CD4-positive, alpha-beta T cell treated with Interleukin-4 for 4 hours (primary cell): ENCODE data around the gene SHISA7.

Source experiments
- DNase-seq: peaks from one replicate; pipeline ENCODE4 v3.0.0-alpha.2; 2020

SHISA7 gene

DNA sequence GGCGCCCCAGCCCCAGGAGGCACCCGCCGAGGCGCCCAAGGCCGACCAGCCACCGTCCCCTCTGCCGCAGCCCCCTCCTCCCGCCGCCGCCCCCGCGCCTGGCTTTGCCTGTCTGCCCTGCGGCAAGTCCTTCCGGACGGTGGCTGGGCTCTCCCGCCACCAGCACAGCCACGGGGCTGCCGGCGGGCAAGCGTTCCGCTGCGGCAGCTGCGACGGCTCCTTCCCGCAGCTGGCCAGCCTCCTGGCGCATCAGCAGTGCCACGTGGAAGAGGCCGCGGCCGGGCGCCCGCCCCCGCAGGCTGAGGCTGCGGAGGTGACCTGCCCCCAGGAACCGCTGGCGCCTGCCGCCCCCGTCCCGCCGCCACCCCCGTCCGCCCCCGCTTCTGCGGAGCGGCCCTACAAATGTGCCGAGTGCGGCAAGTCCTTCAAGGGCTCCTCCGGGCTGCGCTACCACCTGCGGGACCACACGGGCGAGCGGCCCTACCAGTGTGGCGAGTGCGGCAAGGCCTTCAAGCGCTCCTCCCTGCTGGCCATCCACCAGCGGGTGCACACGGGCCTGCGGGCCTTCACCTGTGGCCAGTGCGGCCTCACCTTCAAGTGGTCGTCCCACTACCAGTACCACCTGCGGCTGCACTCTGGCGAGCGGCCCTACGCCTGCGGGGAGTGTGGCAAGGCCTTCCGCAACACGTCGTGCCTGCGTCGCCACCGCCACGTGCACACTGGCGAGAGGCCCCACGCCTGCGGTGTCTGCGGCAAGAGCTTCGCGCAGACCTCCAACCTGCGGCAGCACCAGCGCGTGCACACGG lies 39.3 kb upstream of the SHISA7 start:
- DNase-seq: no peak

DNA sequence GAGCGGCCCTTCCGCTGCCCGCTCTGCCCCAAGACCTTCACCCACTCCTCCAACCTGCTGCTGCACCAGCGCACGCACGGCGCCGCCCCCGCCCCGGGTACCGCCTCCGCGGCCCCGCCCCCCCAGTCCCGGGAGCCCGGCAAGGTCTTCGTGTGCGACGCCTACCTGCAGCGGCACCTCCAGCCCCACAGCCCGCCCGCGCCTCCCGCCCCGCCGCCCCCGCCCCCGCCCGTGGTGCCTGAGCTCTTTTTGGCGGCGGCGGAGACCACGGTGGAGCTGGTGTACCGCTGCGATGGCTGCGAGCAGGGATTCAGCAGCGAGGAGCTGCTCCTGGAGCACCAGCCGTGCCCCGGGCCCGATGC lies 38.7 kb upstream of the SHISA7 start:
- DNase-seq: no peak

DNA sequence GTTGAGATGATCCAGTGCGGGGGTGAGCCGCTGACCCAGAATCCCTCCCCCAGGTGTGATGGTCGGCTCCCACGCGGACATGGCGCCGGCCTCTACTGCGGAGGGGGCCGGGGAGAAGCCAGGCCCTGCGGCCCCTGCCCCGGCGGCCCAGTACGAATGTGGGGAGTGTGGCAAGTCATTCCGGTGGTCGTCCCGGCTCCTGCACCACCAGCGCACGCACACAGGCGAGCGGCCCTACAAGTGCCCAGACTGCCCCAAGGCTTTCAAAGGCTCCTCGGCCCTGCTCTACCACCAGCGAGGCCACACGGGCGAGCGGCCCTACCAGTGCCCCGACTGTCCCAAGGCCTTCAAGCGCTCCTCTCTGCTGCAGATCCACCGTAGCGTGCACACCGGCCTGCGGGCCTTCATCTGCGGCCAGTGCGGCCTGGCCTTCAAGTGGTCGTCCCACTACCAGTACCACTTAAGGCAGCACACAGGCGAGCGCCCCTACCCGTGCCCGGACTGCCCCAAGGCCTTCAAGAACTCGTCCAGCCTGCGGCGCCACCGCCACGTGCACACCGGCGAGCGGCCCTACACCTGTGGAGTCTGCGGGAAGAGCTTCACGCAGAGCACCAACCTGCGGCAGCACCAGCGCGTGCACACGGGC lies 38.2 kb upstream of the SHISA7 start:
- no peak for DNase-seq

DNA sequence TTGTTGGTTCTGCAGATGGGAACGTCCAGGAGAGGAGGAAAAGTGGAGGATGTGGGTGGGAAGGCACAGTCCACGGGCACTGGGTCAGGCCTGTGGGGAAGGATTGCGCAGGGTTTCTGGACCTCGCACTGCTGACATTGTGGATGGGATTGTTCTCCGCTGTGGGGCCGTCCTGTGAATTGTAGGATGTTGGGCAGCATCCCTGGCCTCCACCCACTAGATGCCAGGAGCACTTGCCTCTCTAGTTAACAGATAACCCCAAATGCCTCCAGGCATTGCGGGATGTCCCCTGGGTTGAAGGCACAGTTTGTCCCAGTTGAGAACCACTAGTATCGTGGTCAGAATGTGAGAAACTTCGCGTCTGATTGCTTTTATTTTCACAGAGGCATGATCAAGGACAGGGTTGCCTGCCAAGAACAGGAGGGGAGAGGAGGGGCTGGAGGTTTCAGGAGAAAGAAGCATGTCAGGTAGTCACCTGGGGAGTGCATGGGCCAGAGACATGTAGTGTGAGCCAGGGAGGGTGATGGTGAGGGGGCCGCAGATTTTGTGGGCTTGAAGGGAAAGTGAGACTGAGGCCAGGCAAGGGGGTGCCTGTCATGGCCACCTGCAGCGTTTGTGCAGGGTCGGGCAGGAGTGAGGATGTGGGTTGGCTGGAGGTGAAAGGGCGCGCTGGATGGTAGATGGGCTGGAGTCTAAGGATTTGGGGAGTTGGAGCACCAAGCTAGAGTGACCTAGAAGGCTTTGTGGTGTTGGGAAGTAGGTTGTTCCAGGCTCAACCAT lies 36.5 kb upstream of the SHISA7 start:
- no peak for DNase-seq

DNA sequence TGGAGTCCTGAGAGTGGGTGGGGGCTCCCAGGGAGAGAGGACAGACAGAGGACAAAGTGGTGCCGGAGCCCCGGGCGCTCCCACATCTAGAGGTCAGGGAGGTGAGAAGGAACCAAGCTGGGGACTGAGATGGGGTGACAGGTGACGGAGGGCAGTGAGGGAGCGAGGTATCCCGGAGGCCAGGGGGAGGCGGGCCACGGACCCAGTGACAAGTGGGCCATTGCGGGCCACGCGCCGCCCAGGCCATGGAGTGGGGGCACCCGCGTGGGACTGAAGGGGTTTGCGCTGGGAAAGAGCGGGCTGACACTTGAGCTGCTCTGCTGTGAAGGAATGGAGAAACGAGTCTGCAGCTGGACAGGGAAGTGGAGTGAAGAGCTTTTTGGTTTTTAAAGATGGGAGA lies 35.9 kb upstream of the SHISA7 start:
- no peak for DNase-seq

DNA sequence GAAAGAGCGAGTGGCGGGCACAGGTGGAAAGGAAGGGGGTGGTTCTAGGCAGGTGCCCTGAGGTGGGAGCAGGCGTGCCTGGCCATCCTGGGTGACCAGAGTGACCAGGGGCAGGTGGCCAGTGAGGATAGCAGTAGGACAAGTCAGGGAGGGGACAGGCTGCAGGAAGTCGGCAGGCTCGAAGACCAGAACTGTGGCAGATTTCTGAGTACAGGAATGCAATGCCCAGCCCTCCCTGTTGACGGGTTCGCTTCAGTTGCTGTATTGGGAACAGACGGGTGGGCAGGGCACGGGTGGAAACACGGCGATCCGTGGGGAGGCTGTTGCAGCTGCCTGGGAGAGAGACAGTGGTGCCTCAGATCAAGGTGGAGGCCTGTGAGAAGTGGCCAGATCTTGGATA lies 35.3 kb upstream of the SHISA7 start:
- no peak for DNase-seq

DNA sequence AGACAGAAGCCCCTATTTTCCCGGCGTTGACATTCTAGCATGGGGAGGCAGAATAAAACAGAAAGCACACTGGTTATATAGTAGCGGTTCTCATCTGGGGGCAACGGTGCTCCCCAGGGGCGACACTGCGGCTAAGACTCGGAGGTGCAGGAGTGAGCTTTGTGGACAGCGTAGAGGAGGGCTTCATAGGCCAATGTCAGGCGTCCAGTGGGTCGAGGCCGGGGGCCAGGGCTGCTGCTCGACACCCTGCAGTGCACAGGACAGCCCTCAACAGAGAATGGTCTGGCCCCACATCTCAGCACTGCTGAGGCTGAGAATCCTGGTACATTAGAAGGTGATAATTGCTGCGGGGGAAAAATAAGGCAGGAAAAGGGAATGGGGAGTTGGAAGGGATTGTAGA lies 34.8 kb upstream of the SHISA7 start:
- DNase-seq: no peak

DNA sequence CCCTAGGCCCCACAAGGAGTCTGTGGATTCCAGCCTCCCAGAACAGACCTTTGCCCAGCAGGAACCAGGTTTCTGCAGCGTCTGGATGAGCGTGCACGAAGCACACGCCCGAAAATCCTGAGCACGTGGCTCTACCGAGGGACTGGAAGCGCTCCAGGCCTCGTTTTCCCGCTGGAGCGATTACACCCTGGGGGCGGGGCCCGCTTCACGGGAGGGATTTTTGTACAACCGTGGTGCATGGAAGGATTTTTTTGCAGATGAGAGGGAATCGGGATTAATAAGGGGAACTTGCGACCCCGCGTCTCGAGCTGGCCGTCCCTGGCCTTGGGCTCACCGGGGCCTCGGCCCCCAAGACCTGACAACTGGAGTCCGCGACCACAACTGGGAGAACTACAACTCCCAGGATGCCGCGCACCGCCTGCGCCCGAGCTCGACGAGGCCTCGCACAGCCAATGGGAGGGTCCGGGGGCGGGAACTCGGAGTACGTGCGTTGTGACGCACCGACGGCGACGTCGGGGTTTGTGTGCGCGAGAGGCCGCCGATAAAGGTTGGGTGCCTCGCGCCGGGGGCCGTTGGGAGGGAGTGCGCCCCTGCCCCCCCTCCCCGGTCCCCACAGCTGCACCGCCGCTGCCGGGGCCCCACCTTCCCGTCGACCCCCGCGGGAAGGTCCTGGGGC lies 33.1 kb upstream of the SHISA7 start, which contains the start of gene ZNF628:
Gene ZNF628 (plus strand): TSS at position 518 of the 676 bp plus-strand sequence. CDS start 3,294 bp downstream, outside the sequence.
- peak; percentile 98 for DNase-seq

DNA sequence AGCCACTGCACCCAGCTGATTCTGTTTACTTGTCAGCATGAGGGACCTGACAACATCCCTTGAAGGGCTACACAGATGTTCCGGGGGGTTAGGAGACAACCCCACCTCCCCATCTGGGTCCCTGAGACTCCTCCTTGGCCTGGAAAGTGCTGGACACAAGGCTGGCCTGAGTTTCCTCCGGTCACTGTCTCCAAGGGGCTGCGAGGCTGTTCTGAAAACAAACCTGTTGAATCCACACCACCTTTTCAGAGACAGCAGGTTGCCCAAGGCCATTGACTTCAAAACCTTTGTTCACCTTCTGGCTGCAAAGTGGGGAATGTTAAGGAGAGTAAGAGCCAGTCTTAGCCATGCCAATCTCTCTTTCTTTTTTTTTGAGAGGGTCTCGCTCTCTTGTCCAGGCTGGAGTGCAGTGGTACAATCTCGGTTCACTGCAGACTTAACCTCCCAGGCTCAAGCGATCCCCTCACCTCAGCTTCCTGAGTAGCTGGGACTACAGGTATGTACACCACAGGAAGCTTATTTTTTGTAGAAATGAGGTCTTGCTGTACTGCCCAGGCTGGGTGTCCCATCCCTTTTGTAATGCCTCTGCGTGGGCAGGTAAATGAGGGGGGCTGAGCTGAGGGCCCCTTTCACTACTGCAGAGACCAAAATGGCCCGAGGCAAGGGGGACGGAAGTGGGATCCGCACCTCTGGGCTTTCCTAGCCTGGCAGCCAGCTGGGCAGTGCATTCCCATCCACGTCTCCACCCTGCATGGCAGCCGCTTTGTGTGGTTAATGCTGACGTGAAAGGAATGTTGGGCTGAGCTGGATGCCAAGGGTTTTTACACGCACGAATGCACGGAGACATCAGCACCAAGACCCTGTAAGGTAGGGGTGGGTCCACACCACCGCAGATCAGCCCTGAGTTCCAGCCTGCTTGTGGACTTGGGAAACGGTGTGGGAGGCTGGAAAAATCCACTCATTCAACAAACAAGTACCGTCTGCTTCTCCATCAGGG lies 31.5 kb upstream of the SHISA7 start:
- DNase-seq: no peak

DNA sequence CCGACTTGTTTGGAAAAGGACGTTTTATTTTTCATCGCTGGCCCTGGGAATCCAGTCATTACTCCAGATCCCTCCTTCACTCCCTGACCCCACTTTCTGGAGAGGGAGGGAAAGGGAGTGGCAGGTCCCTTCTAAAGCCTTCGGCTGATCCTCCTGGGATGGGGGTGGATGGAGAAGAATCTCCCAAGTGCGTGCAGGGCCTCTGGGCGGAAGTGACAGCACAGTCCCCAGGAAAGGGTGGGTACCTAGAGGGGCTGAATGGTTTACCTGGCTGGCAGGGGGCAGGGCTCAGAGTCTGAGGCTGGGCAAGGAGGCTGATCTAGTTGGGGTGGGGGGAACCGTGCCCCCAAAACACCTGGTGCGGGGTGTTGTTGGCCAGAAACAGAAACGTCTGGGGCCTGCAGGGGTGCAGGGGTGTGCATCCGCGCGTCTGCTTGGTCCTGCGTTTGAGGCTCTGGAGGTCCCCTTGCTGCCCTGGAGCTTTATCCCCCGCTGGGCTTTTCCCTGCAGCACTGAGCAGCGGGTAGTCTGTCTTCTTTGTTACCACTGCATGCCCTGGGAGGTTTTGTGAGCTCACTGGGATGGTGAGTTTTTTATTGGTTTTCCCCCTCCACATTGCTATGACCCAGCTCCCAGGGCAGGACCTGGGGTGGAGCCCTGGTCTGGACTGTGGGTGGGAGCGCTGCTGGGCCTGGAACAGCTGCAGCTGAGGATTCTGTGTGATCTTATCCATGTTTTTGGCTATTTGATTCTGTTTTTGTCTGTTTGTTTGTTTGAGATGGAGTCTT lies 30.3 kb upstream of the SHISA7 start:
- no peak for DNase-seq

DNA sequence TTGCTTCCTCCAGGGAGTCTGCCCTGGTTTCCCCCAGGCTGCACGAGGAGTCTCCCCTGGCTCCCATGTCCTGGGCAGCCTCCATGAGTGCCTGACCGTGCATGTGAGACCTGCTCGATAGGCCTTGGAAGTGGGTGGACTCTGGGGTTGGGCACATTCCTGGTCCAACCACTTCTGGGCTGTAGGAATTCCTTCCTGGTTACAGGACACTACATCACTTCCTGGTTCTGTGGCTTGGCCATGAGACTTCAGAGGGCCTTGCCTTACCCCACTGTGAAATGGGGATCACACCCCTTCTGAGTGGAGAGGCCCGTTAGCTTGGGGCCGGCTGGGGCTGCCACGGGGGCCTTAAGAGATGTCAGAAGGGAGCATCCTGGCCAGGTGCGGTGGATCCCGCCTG lies 29.4 kb upstream of the SHISA7 start:
- no peak for DNase-seq

DNA sequence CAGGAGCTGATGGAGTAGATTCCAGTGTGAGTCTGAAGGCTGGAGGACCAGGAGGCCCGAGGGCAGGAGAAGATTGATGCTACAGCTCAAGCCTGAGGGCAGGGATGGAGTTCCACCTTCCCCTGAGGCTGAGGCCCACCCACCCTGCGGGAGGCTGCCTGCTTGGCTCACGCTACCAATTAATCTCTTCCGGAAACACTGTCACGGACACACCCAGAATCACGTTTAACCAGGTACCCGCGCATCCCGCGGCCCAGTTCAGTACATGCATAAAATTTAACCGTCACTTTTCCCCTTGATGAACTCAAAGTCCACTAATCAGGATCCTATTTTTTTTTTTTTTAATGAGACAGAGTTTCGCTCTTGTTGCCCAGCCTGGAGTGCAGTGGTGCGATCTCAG lies 28.2 kb upstream of the SHISA7 start:
- no peak for DNase-seq

DNA sequence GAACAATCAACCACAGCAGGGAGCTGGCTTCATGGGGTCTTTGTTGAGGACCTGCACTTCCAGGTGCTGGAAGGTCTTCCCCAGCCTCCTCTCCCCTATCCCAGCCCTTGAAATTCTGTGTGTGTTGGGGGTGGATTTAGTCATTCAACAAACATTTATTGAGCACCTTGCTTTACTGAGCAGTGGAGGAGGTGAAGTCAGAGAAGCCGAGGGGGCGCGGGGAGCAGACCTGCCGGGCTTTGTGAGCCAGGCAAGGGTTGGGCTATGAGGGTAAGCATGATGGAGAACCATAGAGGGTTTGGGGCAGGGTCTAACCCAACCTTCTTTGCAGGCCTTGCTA lies 24.9 kb upstream of the SHISA7 start:
- DNase-seq: no peak

DNA sequence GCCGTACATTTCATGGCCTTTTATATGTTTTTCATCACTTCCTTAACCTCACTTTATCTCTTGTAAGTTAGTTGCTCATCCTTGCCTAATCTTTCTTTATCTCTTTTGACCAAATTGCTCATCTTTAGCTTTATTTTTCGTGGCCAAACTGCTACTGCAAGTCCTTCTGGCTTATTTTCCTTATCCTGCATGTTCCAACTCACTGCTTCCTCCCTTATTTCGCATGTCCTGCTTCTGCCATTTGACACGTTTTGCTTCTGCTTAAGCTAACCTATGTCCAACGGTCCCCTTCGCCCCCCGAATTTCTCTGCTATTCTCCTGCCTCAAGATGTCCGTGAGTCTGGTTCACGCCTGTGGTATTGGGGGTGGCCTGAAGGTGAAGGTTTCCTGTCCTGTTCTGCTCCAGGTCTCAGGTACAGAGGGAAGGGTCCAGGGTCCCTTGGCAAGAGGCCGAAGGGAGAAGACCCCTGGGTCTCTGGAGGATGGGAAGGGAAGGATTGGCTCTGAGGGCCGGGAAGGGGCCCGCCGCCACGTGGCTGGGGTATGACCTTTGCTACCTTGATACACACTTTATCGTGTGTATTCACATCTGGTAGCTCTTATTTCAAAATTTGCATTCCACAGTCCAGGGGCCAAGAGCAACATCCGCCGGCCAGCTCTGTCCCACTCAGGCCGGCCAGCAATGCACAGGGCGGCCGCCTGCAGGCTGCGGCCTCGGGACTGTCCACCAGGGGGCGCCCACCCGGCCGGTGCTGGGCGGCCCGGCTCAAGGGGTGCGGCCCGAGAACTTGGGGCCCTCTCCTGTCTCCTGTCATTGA lies 24.3 kb upstream of the SHISA7 start:
- DNase-seq: peak; percentile 47

DNA sequence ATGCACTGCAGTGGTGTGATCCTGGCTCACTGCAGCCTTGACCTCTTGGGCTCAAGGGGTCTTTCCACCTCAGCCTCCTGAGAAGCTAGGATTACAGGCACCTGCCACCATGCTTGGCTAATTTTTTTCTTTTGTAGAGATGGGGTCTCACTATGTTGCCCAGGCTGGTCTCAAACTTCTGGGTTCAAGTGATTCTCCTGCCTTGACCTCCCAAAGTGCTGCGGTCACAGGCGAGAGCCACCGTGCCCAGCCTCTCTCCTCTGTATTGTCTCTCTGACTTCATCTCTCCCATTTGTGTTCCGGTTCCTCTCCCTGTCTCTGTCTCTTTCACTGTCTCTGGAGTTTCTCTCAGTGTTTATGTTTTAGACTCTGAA lies 23.1 kb upstream of the SHISA7 start:
- no peak for DNase-seq

DNA sequence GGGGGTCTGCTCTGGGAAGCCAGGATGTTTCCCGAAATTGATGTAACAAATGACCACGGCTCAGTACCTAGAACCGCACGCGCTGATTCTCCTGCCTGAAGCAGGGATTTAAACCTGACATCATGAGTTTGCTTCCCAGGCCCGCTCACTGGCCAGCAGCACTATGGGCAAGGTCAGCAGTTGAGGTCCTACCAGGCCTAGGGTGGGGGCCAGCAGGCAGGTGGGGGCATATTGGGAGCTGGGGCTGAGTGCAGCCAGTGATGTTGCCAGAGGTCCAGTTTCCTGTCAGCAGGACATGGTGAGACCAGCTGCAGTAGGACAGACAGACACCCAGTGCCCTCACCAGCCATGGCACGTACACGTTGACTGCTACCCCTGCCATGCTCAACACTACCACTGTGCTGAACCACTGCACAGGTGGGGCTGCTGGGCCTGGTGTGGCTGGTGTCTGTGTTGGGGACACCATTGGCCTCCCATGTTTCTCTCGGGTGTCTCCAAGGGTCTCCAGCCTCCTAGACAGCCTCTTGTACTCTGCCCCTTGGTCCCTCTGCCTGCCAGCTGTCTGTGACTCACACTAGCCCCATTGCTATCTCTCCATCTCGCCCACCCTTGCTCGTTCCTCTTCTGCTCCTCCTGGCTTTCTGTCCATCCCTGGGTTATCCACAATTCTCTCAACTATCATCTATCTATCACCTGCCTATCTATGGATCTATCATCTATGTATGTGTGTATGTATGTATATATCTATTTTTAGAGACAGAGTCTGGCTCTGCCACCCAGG lies 22.6 kb upstream of the SHISA7 start:
- no peak for DNase-seq

DNA sequence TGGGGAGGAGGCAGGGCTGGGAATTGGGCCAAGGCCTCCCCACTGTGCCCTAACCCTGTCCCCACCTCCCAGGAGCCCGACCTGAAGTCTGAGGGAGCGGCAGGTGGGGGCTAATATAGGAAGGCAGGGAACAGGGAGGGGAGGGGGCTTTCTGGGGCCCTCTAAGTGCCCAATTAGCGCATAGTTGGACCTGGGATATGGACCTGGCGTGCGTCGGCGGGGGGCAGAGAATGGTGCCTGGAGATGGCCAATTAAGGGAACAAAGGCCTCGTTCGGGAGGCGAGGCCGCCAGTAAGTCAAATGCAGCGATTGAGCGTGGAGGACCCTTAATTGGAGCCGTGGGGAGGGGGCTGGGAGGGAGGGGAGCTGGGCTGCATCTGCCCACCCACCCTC lies 21.6 kb upstream of the SHISA7 start, which contains the start of gene C19orf85:
Gene C19orf85 (minus strand): TSS at position 90 of the 393 bp plus-strand sequence. CDS start 197 bp downstream, outside the sequence.
- no peak for DNase-seq

DNA sequence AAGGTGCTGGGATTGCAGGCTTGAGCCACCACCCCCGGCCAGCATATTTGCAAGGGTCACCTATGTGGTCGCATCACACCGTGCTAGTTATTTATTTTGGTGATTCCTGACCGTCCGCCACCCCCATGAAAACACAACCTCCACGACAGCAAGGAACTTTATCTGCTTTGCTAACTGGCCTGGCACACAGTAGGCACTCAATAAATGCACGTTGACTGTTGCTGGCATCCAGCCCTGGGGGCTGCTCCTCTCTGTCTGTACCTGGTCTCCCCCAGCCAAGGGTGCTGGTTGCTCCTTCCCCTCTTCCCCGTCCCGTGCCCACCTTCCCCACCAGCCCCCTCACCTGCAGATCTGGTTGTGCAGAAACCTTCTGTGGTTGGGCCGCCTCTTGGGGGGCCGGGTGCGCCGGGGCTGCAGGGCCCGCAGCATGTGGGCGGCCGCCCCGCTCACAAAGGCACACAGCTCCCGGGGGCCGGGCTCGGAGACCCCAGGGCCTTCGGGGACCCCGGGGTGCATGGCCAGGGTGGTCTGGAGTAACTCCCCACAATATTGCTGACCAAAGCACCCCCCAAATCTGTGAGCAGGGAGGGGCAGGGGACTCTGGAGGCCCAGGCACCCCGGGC lies 21.1 kb upstream of the SHISA7 start:
- no peak for DNase-seq

DNA sequence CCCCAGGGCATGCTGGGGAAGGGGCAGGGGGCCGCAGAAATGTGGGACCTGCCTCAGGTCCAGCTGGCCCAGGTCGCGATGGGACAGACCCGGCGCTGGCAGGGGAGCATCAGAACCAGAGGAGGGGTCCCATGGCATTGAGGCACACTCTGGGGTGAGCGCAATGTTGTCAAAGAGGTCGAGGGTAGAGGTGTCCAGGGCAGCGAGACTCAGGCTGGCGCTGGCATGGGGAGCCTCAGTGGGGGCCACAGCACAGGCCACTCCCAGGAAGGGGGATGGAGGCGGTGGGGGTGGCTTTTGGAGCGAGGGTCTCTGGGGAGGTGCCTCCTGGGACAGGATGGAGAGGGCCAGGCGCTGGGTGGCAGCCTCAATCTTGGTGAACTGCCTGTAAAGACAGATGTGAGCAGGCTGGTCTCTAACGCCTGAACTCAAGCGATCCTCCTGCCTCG lies 20.5 kb upstream of the SHISA7 start:
- no peak for DNase-seq
